ENCODE results near the gene C12orf76. TPM values are rescaled to one million over a fixed set of nuclear protein-coding genes. Genes with fewer than 3 reads are reported as not detected.

C12orf76 gene
- total and polyA plus RNA-seq, 9 of the 15 experiments (the other 6 are each of a cell fraction or from before 2014, with no cell fraction given) = 6.3 to 38.6 (median 12.3) TPM

- TF ChIP-seq USF2 (CRISPR knock-in tag; IDR thresholded peaks at IDR 0.05) (peak; percentile 55), ZNF696 (CRISPR knock-in tag; conservative IDR thresholded peaks at IDR 0.05) (no peak), TGIF2 (CRISPR knock-in tag; IDR thresholded peaks at IDR 0.05) (peak; percentile 55; the same call in 1 of the 2 replicates), PTRF (tag; IDR thresholded peaks at IDR 0.05) (peak; percentile 25; the same call in 1 of the 2 replicates), COPS2 (conservative IDR thresholded peaks at IDR 0.05) (no peak), ARID2 (IDR thresholded peaks at IDR 0.05) (no peak), FOXO4 (CRISPR knock-in tag; IDR thresholded peaks at IDR 0.05) (no peak), KDM1A (IDR thresholded peaks at IDR 0.05) (peak; percentile 68 to 74; a peak in 3 of 4 replicates), HLTF (IDR thresholded peaks at IDR 0.05) (no peak), ZNF140 (CRISPR knock-in tag; IDR thresholded peaks at IDR 0.05) (no peak), ZNF609 (CRISPR knock-in tag; IDR thresholded peaks at IDR 0.05; ENCODE audit: borderline replicate concordance) (no peak), MCM3 (IDR thresholded peaks at IDR 0.05) (no peak), PHF20 (IDR thresholded peaks at IDR 0.05; ENCODE audit: partially characterized antibody) (peak; percentile 70), PREB (CRISPR knock-in tag; IDR thresholded peaks at IDR 0.05) (0 out of 2 replicates have a peak, but pooled peaks have one; percentile 79), HDAC6 (IDR thresholded peaks at IDR 0.05; ENCODE audit: low read depth, low read length) (no peak), KLF10 (CRISPR knock-in tag; IDR thresholded peaks at IDR 0.05) (no peak), U2AF1 (optimal IDR thresholded peaks at IDR 0.05; ENCODE audit: low read depth, low read length) (no peak), BRCA1 (IDR thresholded peaks at IDR 0.05) (no peak), BRCA1 (CRISPR knock-in tag; IDR thresholded peaks at IDR 0.05) (no peak), E2F3 (CRISPR knock-in tag; IDR thresholded peaks at IDR 0.05) (peak; percentile 58; the same call in 1 of the 2 replicates), ZNF384 (IDR thresholded peaks at IDR 0.05; ENCODE audit: low read depth, low read length) (no peak), MECOM (CRISPR knock-in tag; IDR thresholded peaks at IDR 0.05) (peak; percentile 82)
Measured at GRCh38 chr12:110079477-110080400, 31.4 kb upstream of the C12orf76 start (continued).

Measured in K562 (cell line).